Stomach (tissue), 4 donors: ENCODE data around the gene ACAP3.

Experiments
- POLR2A ChIP-seq, 4 donors: fragments of 450-650 bp; IDR thresholded peaks; one replicate each; pipeline ENCODE4 v1.6.1; 2016; ENCODE audit warnings: antibody characterized with exemption in 4 of 4, control low read depth in 2 of 4, mild to moderate bottlenecking in 1 of 4, moderate library complexity in 1 of 4
- TF ChIP-seq, protein P1 (sequence below), 7 experiments: fragments of 450-650 bp in 4 of 7; fragments of 200-600 bp in 3 of 7; sonication (generic) in 3 of 7; IDR thresholded peaks; one replicate each; pipeline ENCODE4 v1.5.1; 2016 to 2019; ENCODE audit warnings: antibody characterized with exemption in 7 of 7, control low read depth in 2 of 7, mild to moderate bottlenecking in 1 of 7

- no peak for TF ChIP-seq POLR2A (IDR thresholded peaks at IDR 0.05)
- TF ChIP-seq, protein P1, sequence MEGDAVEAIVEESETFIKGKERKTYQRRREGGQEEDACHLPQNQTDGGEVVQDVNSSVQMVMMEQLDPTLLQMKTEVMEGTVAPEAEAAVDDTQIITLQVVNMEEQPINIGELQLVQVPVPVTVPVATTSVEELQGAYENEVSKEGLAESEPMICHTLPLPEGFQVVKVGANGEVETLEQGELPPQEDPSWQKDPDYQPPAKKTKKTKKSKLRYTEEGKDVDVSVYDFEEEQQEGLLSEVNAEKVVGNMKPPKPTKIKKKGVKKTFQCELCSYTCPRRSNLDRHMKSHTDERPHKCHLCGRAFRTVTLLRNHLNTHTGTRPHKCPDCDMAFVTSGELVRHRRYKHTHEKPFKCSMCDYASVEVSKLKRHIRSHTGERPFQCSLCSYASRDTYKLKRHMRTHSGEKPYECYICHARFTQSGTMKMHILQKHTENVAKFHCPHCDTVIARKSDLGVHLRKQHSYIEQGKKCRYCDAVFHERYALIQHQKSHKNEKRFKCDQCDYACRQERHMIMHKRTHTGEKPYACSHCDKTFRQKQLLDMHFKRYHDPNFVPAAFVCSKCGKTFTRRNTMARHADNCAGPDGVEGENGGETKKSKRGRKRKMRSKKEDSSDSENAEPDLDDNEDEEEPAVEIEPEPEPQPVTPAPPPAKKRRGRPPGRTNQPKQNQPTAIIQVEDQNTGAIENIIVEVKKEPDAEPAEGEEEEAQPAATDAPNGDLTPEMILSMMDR (IDR thresholded peaks at IDR 0.05) = no peak
Measured at GRCh38 chr1:1342061-1342562, 34.4 kb upstream of the ACAP3 start.
